HG03521 (cell line): ENCODE measurements around the gene SLX9.

ENCODE experiments used
- ATAC-seq: cut with Tn5 transposase; IDR thresholded peaks from one replicate; pipeline ENCODE4 v1.9.1; 2021; ENCODE audit warnings: mild to moderate bottlenecking, moderate library complexity; ENCODE audit not compliant: unreplicated experiment

Gene SLX9

GRCh38 chr21:44939532-44940115, at the start of gene SLX9:
Gene SLX9, plus strand, starts transcription at chr21:44940029. Its CDS starts 29 bp downstream, at chr21:44940058.
- ATAC-seq: peak; percentile 67

GRCh38 chr21:44890338-44890931, 49.4 kb upstream of the SLX9 start:
- ATAC-seq: no peak

GRCh38 chr21:44890961-44891541, 48.8 kb upstream of the SLX9 start:
- no peak for ATAC-seq

GRCh38 chr21:44891631-44892031, 48.2 kb upstream of the SLX9 start:
- ATAC-seq: no peak

- ATAC-seq: no peak
Observed at GRCh38 chr21:44892095-44892494, 47.7 kb upstream of the SLX9 start.

- no peak for ATAC-seq
Observed at GRCh38 chr21:44892536-44893277, 47.1 kb upstream of the SLX9 start.

- ATAC-seq: no peak
Observed at GRCh38 chr21:44893278-44893556, 46.6 kb upstream of the SLX9 start.

DNA sequence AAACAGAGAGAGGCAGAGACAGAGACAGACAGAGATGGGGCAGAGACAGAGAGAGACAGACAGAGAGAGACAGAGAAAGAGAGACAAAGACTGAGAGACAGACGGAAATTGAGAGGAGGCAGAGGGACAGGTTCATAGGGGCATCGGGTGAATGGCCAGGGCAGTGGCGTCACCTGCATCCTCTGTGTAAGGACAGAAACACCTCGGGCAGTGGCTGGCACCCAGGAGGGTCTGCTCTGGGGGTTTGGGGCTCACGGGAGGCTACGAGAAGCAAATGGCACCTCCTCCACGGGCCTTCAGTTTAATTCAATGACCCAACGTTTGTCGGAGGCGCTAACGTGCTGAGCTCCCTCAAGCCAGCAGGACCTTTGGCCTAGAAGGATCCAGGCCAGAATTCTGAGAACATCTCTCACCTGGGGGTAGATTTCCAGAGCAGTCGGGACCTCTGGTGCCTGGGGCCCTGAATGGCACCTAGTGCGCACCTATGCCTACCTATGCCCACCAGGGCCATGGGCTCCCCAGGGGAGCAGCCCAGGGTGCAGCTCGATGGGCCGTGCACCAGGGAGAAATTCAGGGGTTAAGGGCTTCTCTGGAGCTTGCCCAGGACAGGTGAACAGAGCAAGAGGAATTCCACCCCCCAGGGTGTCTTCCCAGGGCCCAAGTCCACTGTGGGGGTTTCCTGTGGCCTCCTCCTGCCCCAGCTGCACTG, 45.7 kb upstream of the SLX9 start:
- no peak for ATAC-seq

- ATAC-seq: no peak
Observed at GRCh38 chr21:44894687-44895302, 45.0 kb upstream of the SLX9 start.

DNA sequence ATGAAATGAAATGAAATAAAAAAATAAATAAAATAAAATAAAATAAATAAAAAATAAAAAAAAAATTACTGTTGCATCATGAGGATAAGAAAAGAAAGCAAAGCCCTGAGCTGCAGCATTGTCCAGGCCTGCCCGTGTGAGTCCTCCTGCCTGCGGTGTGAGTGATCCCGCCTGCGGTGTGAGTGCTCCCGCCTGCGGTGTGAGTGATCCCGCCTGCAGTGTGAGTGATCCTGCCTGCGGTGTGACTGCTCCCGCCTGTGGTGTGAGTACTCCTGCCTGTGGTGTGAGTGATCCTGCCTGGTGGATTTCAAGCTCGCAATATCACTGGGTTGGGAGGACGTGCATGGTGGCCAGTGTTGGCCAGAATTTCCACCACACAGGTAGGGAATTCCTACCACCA, 44.0 kb upstream of the SLX9 start:
- ATAC-seq: no peak

DNA sequence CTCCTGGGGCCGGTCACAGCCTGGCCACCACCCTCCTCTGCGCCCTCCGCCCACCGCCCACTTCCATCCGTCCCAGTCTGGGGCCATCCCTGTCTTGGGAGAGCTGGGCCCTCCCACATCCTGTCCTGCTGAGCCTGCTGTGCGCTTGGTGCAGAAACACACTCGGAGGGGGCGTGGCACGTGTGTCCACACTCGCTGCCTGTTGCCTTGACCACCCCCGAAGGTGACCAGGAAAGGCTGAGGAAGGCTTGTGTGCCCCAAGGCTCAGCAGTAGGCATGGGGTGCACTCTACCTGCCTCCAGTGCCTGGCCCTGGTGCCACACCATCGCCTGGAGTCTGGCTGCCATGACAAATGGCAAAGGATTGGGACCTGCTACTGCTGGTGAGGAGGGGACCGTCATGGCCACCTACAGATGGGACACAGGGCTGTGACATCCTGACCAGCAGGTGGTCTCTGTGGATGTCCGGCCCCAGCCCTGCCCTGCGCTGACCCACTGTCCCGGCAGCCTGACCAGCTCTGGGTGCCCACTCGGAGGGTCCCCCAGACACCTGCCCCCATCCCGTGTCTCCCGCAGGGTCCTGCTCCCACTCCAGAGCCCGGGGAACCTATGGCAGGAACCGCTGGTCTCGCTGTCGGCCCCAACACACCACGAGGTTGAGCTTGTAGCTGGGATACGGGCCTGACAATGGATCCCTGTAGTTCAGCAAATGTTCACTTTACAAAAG, 43.1 kb upstream of the SLX9 start:
- ATAC-seq: no peak

- ATAC-seq: no peak
Observed at GRCh38 chr21:44897326-44898010, 42.4 kb upstream of the SLX9 start.

GRCh38 chr21:44898011-44898488, 41.8 kb upstream of the SLX9 start:
- ATAC-seq: no peak

DNA sequence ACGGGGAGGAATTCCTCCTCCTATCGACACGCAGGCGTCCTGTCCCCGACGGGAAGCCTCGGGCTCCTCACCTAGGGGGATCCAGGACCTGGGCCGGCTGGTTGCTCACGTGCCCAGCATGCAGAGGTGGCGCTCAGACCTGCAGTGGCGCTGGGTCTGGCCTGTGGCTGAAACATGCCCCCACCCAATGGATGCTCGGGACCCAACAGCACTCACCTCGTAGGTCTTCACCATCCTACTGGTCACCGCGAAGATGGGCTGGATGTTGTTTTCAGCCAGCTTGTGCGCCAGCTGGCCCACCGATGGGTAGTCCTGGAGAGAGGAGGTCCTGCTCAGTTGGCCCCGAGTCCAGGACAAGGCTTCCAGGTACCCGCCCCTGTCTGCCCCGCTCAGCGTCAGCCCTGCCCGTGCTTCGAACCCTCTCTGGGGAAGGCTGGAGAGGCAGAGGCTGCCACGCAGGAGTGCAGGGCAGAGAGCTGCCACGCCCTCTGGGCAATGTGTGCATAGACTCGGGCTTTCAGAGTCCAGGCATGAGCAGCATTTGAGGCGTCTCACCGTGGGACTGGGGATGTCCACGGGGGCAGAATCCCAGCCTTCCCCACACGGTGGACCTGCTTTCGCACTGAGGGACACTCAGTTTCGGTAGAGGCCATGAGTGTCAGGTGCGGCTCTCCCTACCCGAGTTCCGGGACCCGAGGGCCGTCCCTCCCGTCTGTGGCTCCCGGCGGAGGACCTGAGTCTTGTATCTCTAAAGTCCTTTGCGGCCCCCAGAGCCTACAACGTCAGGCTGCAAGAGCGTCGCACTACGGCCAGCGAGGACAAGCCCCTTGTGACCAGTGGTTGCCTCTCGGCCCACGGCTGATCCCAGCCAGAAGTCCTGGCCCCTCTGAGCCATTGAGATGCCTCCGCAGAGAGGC, 40.7 kb upstream of the SLX9 start:
- ATAC-seq: no peak

DNA sequence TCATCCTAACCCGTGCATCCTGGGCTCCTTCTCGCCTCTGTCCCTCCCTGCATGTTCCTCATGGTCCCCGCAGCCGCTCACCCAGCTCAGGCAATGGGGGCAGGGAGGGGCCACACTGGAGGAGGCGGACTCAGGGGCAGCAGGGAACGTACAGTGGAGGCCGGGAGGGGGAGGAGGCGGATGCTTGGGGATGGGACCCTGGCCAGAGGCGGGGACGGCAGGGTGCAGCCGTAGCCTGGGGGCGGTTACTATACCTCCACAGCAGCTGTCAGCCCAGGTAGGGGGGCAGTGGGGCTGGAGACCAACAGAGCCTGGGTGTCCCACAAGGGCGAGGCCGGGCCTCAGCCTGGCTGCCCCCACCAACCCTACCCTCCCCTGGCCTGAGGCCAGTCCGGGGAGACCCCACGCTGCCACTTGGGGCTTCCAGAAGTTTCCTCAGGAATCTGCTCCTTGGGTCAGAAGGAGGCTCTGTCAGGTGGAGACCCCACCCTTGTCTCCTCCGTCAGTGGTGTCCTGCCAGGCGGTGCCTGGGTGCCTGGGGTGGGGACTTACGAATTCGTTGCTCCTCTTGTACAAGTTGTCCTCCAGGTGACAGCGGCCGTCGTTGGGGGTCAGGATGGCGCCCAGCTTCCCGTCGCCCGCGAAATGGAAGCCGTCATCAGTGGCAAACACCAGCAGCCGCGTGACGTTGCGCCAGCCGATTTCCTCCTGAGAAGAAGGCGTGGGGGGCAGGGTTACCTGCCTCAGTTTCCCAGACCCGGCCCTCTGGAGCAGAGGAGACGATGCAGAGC, 39.9 kb upstream of the SLX9 start:
- no peak for ATAC-seq

GRCh38 chr21:44900559-44901251, 39.1 kb upstream of the SLX9 start:
- no peak for ATAC-seq

DNA sequence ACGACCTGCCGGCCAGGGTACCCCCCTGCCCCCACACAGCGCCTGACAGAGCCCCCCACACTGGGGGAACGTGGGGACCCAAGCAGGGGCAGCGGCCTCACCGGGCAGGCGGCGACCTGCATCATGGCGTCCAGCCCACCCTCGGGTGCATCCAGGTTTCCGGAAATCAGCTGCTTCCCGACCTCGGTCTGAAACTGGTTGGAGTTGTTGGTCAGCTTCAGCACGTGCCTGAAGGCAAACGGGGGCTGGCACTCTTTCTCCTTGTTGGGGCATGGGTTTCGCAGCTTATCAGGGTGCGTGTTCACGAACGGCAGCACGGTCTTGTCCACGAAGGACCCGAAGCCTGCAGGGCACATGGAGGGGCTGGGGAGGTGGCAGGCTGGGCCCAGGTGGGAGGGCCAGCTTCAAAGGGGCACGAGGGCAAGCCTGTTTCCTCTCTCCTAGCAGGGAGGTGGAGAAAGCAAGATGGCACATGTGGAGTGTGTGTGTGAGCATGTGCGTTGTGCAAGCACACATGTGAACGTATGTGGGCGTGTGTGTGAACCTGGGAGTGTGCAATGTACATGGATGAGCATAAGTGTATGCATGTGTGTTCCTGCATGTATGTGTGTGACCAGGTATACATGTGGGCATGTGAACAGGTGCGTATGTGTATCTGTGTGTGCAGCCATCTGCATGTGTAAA, 38.3 kb upstream of the SLX9 start:
- ATAC-seq: no peak
